ENCODE measurements around the gene PRPF38A. TPM values are rescaled to one million over a fixed set of nuclear protein-coding genes. Genes with fewer than 3 reads are reported as not detected.

PRPF38A gene
- total RNA-seq, 1 experiment from 2014 or later, result 62.4 TPM

- TF ChIP-seq, protein P1, sequence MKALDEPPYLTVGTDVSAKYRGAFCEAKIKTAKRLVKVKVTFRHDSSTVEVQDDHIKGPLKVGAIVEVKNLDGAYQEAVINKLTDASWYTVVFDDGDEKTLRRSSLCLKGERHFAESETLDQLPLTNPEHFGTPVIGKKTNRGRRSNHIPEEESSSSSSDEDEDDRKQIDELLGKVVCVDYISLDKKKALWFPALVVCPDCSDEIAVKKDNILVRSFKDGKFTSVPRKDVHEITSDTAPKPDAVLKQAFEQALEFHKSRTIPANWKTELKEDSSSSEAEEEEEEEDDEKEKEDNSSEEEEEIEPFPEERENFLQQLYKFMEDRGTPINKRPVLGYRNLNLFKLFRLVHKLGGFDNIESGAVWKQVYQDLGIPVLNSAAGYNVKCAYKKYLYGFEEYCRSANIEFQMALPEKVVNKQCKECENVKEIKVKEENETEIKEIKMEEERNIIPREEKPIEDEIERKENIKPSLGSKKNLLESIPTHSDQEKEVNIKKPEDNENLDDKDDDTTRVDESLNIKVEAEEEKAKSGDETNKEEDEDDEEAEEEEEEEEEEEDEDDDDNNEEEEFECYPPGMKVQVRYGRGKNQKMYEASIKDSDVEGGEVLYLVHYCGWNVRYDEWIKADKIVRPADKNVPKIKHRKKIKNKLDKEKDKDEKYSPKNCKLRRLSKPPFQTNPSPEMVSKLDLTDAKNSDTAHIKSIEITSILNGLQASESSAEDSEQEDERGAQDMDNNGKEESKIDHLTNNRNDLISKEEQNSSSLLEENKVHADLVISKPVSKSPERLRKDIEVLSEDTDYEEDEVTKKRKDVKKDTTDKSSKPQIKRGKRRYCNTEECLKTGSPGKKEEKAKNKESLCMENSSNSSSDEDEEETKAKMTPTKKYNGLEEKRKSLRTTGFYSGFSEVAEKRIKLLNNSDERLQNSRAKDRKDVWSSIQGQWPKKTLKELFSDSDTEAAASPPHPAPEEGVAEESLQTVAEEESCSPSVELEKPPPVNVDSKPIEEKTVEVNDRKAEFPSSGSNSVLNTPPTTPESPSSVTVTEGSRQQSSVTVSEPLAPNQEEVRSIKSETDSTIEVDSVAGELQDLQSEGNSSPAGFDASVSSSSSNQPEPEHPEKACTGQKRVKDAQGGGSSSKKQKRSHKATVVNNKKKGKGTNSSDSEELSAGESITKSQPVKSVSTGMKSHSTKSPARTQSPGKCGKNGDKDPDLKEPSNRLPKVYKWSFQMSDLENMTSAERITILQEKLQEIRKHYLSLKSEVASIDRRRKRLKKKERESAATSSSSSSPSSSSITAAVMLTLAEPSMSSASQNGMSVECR (CRISPR knock-in tag; IDR thresholded peaks at IDR 0.05; ENCODE audit: borderline replicate concordance), result peak; percentile 86
- TF ChIP-seq, protein P2, sequence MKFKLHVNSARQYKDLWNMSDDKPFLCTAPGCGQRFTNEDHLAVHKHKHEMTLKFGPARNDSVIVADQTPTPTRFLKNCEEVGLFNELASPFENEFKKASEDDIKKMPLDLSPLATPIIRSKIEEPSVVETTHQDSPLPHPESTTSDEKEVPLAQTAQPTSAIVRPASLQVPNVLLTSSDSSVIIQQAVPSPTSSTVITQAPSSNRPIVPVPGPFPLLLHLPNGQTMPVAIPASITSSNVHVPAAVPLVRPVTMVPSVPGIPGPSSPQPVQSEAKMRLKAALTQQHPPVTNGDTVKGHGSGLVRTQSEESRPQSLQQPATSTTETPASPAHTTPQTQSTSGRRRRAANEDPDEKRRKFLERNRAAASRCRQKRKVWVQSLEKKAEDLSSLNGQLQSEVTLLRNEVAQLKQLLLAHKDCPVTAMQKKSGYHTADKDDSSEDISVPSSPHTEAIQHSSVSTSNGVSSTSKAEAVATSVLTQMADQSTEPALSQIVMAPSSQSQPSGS (CRISPR knock-in tag; IDR thresholded peaks at IDR 0.05; ENCODE audit: borderline replicate concordance, low read depth), result no peak
- TF ChIP-seq, protein P3, sequence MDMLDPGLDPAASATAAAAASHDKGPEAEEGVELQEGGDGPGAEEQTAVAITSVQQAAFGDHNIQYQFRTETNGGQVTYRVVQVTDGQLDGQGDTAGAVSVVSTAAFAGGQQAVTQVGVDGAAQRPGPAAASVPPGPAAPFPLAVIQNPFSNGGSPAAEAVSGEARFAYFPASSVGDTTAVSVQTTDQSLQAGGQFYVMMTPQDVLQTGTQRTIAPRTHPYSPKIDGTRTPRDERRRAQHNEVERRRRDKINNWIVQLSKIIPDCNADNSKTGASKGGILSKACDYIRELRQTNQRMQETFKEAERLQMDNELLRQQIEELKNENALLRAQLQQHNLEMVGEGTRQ (CRISPR knock-in tag; IDR thresholded peaks at IDR 0.05), result peak; percentile 100
- peak; percentile 56; the same call in 1 of the 2 replicates for TF ChIP-seq TEAD4 (CRISPR knock-in tag; IDR thresholded peaks at IDR 0.05)
- no peak for TF ChIP-seq ATF6 (CRISPR knock-in tag; IDR thresholded peaks at IDR 0.05)
- TF ChIP-seq ZBTB21 (CRISPR knock-in tag; IDR thresholded peaks at IDR 0.05; ENCODE audit: borderline replicate concordance), result no peak
- TF ChIP-seq CBFB (CRISPR knock-in tag; IDR thresholded peaks at IDR 0.05; ENCODE audit: low read depth), result no peak
- no peak for TF ChIP-seq ATF3 (CRISPR knock-in tag; conservative IDR thresholded peaks at IDR 0.05)
- TF ChIP-seq ELF4 (CRISPR knock-in tag; IDR thresholded peaks at IDR 0.05; ENCODE audit: low read depth), result no peak
- TF ChIP-seq, protein P4, sequence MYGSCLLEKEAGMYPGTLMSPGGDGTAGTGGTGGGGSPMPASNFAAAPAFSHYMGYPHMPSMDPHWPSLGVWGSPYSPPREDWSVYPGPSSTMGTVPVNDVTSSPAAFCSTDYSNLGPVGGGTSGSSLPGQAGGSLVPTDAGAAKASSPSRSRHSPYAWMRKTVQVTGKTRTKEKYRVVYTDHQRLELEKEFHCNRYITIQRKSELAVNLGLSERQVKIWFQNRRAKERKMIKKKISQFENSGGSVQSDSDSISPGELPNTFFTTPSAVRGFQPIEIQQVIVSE (CRISPR knock-in tag; IDR thresholded peaks at IDR 0.05; ENCODE audit: borderline replicate concordance), result no peak
- no peak for TF ChIP-seq ZNF138 (CRISPR knock-in tag; conservative IDR thresholded peaks at IDR 0.05)
- peak; percentile 78; the same call in 1 of the 2 replicates for TF ChIP-seq MYBL2 (CRISPR knock-in tag; IDR thresholded peaks at IDR 0.05)
- TF ChIP-seq TCF7 (CRISPR knock-in tag; IDR thresholded peaks at IDR 0.05; ENCODE audit: low read depth), result no peak
- TF ChIP-seq USF1 (CRISPR knock-in tag; IDR thresholded peaks at IDR 0.05), result peak; percentile 100
- peak; percentile 83 for TF ChIP-seq SP1 (CRISPR knock-in tag; conservative IDR thresholded peaks at IDR 0.05)
- TF ChIP-seq E2F4 (CRISPR knock-in tag; IDR thresholded peaks at IDR 0.05; ENCODE audit: borderline replicate concordance, low read depth), result no peak
- 0 out of 2 replicates have a peak, but pooled peaks have one; percentile 51 for TF ChIP-seq ZBTB43 (CRISPR knock-in tag; IDR thresholded peaks at IDR 0.05)
- TF ChIP-seq ZNF317 (CRISPR knock-in tag; IDR thresholded peaks at IDR 0.05; ENCODE audit: borderline replicate concordance, low read depth), result no peak
- TF ChIP-seq JUN (CRISPR knock-in tag; IDR thresholded peaks at IDR 0.05), result no peak
- no peak for TF ChIP-seq ATF1 (CRISPR knock-in tag; IDR thresholded peaks at IDR 0.05)
These were observed 38.5 kb upstream of the PRPF38A start, which contains the start of gene CC2D1B (continued) for GRCh38 chr1:52365746-52366516.
